ENCODE data around the gene USP36.

DNA sequence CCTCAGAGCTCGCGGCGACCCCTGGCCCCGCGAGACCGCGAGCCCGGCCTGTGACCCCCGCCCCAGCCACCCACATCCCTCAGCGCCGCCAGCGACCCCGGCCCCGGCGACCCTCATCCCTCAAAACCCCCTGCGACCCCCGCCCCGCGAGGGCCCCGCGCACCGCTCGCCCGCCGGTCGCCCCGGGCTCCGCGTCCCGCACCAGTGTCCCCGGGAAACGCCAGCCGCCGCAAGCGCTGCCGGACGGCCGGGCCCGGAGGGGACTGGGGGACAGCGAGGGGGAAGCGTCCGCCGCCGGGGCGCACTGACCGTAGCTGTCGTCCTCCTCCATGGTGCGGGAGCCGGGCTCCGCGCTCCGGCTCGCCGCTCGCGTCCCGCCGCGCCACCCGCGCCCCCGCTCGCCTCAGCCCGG, 58.7 kb downstream of the USP36 start, which contains the start of gene CYTH1:
- TF ChIP-seq, protein P1, sequence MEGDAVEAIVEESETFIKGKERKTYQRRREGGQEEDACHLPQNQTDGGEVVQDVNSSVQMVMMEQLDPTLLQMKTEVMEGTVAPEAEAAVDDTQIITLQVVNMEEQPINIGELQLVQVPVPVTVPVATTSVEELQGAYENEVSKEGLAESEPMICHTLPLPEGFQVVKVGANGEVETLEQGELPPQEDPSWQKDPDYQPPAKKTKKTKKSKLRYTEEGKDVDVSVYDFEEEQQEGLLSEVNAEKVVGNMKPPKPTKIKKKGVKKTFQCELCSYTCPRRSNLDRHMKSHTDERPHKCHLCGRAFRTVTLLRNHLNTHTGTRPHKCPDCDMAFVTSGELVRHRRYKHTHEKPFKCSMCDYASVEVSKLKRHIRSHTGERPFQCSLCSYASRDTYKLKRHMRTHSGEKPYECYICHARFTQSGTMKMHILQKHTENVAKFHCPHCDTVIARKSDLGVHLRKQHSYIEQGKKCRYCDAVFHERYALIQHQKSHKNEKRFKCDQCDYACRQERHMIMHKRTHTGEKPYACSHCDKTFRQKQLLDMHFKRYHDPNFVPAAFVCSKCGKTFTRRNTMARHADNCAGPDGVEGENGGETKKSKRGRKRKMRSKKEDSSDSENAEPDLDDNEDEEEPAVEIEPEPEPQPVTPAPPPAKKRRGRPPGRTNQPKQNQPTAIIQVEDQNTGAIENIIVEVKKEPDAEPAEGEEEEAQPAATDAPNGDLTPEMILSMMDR (IDR thresholded peaks at IDR 0.05): no peak
- peak; percentile 62 to 69 for TF ChIP-seq POLR2A (IDR thresholded peaks at IDR 0.05)

Data from uterus (tissue), 2 donors.